ENCODE results near the gene SDK1. TPM values are rescaled to one million over a fixed set of nuclear protein-coding genes. Genes with fewer than 3 reads are reported as not detected.

SDK1 gene
- total RNA-seq, 4 donors from 2014 or later: 2.0 to 9.3 (median 3.8) TPM

DNA sequence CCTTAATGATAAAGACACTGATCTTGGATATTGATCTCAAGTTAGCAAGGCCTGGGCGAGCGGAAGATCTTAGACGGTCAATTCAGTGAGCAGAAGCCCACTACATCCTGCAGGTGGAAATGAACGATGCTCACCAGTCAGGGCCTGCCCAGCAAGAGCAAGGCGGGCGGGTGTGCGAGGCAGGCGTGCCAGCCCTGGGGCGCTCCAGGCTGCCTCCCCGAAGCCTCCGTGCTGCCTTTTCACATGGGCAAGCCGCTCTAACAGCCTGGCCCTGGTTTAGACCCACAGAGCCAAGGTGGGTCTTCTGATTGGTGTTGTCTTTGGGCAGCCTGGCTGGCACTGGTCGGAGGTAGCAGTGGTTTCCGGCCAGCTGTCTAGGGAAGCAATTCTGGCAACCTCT lies 906.0 kb downstream of the SDK1 start:
- no peak for DNase-seq
- Histone ChIP-seq H3K27ac (no peak overlapping the region), H3K4me3 (no peak overlapping the region), H3K36me3 (no peaks in the 10 kb centered on the region), H3K4me1 (peaks cover 0 to 7% (median 4%) of the 10 kb centered on the region in 3 donors), H3K27me3 (peaks cover 0 to 6% (median 0%) of the 10 kb centered on the region in 4 donors), H3K9me3 (no peaks in the 10 kb centered on the region)
- intact Hi-C loops (cut with DNase I): no loop called here
- TF ChIP-seq, protein P1, sequence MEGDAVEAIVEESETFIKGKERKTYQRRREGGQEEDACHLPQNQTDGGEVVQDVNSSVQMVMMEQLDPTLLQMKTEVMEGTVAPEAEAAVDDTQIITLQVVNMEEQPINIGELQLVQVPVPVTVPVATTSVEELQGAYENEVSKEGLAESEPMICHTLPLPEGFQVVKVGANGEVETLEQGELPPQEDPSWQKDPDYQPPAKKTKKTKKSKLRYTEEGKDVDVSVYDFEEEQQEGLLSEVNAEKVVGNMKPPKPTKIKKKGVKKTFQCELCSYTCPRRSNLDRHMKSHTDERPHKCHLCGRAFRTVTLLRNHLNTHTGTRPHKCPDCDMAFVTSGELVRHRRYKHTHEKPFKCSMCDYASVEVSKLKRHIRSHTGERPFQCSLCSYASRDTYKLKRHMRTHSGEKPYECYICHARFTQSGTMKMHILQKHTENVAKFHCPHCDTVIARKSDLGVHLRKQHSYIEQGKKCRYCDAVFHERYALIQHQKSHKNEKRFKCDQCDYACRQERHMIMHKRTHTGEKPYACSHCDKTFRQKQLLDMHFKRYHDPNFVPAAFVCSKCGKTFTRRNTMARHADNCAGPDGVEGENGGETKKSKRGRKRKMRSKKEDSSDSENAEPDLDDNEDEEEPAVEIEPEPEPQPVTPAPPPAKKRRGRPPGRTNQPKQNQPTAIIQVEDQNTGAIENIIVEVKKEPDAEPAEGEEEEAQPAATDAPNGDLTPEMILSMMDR (IDR thresholded peaks at IDR 0.05): no peak
- no peak for TF ChIP-seq POLR2A (IDR thresholded peaks at IDR 0.05)
- 67 to 68% methylated on average over 4 to 14 of the region's 14 CpGs for WGBS, 2 donors

- TF ChIP-seq, protein P1 (IDR thresholded peaks at IDR 0.05): no peak
- TF ChIP-seq POLR2A (IDR thresholded peaks at IDR 0.05): no peak
- no peaks in the 10 kb centered on the region for H3K9me3 ChIP-seq
- intact Hi-C loops (cut with DNase I): no loop called here
- WGBS, 2 donors: 80 to 97% methylated on average over 1 to 5 of the region's 15 CpGs
- H3K4me1 ChIP-seq: peaks cover 0 to 7% (median 4%) of the 10 kb centered on the region in 3 donors
- no peak overlapping the region for H3K27ac ChIP-seq
- peaks cover 0 to 6% (median 0%) of the 10 kb centered on the region in 4 donors for H3K27me3 ChIP-seq
- H3K36me3 ChIP-seq: no peaks in the 10 kb centered on the region
- H3K4me3 ChIP-seq: no peak overlapping the region
- DNase-seq: no peak
Measured at GRCh38 chr7:4208086-4208485, 907.0 kb downstream of the SDK1 start.

DNA sequence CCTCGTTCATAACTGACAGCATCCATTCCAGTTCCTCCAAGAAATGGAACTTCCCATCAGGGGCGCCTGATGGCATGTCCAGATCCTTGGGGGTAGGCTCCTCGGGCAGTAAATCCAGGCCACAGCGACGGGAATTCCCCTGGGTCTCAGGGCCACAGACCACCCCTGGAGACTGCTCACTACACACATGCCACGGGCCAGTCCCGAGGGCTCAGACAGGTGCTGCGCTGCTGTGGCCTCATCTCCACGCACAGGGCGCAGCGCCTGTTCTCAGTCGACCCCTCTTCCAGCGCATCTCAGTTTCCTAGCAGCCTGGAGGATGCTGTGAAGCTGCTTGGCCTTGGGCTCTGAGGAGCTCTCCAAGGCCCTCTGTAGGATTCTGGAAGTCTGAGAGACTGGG lies 907.5 kb downstream of the SDK1 start:
- WGBS, 2 donors: 87 to 89% methylated on average over 3 to 13 of the region's 13 CpGs
- H3K9me3 ChIP-seq: no peaks in the 10 kb centered on the region
- intact Hi-C loops (cut with DNase I): no loop called here

DNA sequence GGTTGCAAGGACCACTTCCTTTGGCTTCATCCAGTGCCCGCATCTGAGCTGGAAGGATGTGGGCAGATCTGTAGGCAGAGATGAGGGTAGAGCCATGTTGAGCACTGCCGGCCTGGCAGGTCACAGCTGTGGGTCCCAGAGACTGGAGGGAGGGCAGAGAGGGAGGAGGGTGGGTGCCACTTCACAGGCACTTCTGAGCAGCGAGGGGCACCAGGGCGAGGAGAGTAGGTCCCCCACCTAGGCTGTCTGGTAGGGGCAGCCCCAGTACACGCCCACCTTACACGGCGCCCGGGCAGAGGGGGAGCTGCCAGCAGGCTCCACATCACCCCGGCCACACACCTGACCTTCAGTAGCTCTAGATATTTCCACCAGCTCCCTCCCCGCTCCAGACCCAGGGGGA lies 908.1 kb downstream of the SDK1 start:
- intact Hi-C loops (cut with DNase I): no loop called here
- Histone ChIP-seq H3K4me3 (no peak overlapping the region), H3K36me3 (no peaks in the 10 kb centered on the region), H3K27ac (no peak overlapping the region), H3K9me3 (no peaks in the 10 kb centered on the region), H3K27me3 (peaks cover 0 to 6% (median 0%) of the 10 kb centered on the region in 4 donors), H3K4me1 (peaks cover 0 to 7% (median 4%) of the 10 kb centered on the region in 3 donors)
- 71% methylated on average over 9 of the region's 10 CpGs; no CpG with 5 or more reads in 1 of the 2 donors for WGBS, 2 donors
- DNase-seq: no peak
- TF ChIP-seq, protein P1 (IDR thresholded peaks at IDR 0.05): no peak
- no peak for TF ChIP-seq POLR2A (IDR thresholded peaks at IDR 0.05)

More for the DNA sequence above, 907.5 kb downstream of the SDK1 start:
- no peaks in the 10 kb centered on the region for H3K36me3 ChIP-seq
- H3K27me3 ChIP-seq: peaks cover 0 to 6% (median 0%) of the 10 kb centered on the region in 4 donors
- H3K27ac ChIP-seq: no peak overlapping the region
- H3K4me3 ChIP-seq: no peak overlapping the region
- H3K4me1 ChIP-seq: peaks cover 0 to 7% (median 4%) of the 10 kb centered on the region in 3 donors
- DNase-seq: no peak
- TF ChIP-seq, protein P1 (IDR thresholded peaks at IDR 0.05): no peak
- TF ChIP-seq POLR2A (IDR thresholded peaks at IDR 0.05): no peak

DNA sequence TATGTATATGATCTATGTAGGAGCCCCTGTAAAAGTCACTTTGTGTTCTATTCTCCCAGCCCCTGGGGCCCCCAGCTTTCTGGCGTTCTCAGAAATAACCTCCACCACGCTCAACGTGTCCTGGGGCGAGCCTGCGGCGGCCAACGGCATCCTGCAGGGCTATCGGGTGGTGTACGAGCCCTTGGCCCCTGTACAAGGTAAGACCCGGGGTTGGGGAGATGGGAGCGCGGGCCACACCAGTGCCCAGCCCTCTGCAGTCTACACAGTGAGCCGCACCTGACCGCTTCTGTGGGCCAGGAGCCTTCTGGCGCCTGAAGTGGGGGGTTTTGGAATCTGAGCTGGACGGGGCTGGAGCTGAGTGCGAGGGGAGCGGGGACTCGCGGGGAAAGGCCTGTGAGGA lies 908.9 kb downstream of the SDK1 start:
- intact Hi-C loops (cut with DNase I): no loop called here
- no peak overlapping the region for H3K27ac ChIP-seq
- TF ChIP-seq POLR2A (IDR thresholded peaks at IDR 0.05): no peak
- TF ChIP-seq, protein P1 (IDR thresholded peaks at IDR 0.05): no peak
- no peaks in the 10 kb centered on the region for H3K36me3 ChIP-seq
- no peaks in the 10 kb centered on the region for H3K9me3 ChIP-seq
- H3K4me1 ChIP-seq: peaks cover 0 to 7% (median 4%) of the 10 kb centered on the region in 3 donors
- peaks cover 0 to 6% (median 0%) of the 10 kb centered on the region in 4 donors for H3K27me3 ChIP-seq
- no peak overlapping the region for H3K4me3 ChIP-seq
- DNase-seq: no peak
- WGBS, 2 donors: 90 to 97% methylated on average over 7 to 11 of the region's 20 CpGs
